ENCODE results near the gene PCID2.

GRCh38 chr13:113223070-113223469 is 14.6 kb upstream of the PCID2 start:
- no peak for TF ChIP-seq NFIC (IDR thresholded peaks at IDR 0.05; ENCODE audit: borderline replicate concordance)
- no peak for TF ChIP-seq JUND (IDR thresholded peaks at IDR 0.05)
- TF ChIP-seq RCOR1 (IDR thresholded peaks at IDR 0.05; ENCODE audit: low read length), result no peak
- TF ChIP-seq SIN3A (IDR thresholded peaks at IDR 0.05; ENCODE audit: borderline replicate concordance, low read depth, low read length), result no peak
- no peak for TF ChIP-seq REST (IDR thresholded peaks at IDR 0.05; ENCODE audit: low read depth, low read length)
- TF ChIP-seq PBX3 (IDR thresholded peaks at IDR 0.05), result no peak
- TF ChIP-seq, protein P1, sequence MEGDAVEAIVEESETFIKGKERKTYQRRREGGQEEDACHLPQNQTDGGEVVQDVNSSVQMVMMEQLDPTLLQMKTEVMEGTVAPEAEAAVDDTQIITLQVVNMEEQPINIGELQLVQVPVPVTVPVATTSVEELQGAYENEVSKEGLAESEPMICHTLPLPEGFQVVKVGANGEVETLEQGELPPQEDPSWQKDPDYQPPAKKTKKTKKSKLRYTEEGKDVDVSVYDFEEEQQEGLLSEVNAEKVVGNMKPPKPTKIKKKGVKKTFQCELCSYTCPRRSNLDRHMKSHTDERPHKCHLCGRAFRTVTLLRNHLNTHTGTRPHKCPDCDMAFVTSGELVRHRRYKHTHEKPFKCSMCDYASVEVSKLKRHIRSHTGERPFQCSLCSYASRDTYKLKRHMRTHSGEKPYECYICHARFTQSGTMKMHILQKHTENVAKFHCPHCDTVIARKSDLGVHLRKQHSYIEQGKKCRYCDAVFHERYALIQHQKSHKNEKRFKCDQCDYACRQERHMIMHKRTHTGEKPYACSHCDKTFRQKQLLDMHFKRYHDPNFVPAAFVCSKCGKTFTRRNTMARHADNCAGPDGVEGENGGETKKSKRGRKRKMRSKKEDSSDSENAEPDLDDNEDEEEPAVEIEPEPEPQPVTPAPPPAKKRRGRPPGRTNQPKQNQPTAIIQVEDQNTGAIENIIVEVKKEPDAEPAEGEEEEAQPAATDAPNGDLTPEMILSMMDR (IDR thresholded peaks at IDR 0.05), result no peak
- no peak for TF ChIP-seq FOXM1 (IDR thresholded peaks at IDR 0.05; ENCODE audit: low read depth)

All from SK-N-SH (cell line).